Ureter (tissue), 1 donor: ENCODE results near the gene GFOD1. TPM values are rescaled to one million over a fixed set of nuclear protein-coding genes. Genes with fewer than 3 reads are reported as not detected.
"Not testable (repeated sequence)": the region's sequence is repeated elsewhere in the genome, so short reads cannot be mapped to it uniquely, and the experiment has no call there.

Source experiments
- DNase-seq: peaks from one replicate; pipeline ENCODE4 v3.0.0-alpha.2; 2020; ENCODE audit warnings: low spot score
- total RNA-seq: library from RNA; stranded (reverse); gene quantifications from one replicate; pipeline ENCODE4 v1.2.4, GENCODE V29; 2023
- donor health status: DM: yes; HTN: yes; CAD: no.

The GFOD1 gene
- total RNA-seq, 1 donor from 2014 or later: 19.3 TPM

- not testable (repeated sequence) for DNase-seq
Observed at GRCh38 chr6:13443978-13444377, 43.4 kb downstream of the GFOD1 start.

DNA sequence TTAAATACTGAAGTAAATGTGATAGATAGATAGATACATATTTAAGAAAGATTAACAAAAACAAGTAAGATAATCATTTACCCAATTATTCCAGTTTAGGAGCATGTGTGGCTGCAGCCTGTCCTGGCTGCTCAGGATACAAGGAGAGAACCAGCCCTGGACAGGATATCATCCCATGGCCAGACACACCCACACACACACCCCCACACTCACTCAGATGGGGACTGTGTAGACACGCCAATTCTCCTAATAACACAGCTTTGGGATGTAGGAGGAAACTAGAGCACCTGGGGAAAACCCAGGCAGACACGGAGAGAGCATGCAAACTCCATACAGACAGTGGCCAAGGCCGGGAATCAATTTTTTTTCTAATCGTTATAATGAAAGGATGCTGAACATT lies 45.6 kb downstream of the GFOD1 start:
- no peak for DNase-seq

DNA sequence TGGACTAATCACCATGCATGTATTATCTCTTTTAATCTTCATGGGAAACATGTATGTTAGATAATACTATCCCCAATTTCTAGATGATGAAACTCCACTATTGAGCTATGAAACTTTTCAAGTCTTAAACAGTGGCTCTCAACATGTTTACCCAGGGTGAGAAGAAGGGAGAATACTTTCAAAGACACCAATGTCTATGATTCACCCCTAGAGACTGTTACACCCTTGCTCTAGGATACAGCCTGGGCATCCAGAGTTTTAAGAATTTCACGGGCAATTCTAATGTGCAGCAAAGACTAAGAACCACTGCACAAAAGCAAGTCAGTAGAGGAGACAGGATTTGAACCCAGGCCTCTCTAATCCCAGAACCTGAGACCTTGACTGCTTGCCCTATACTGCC lies 47.8 kb downstream of the GFOD1 start:
- no peak for DNase-seq

GRCh38 chr6:13438126-13438525 lies 49.3 kb downstream of the GFOD1 start:
- no peak for DNase-seq

DNA sequence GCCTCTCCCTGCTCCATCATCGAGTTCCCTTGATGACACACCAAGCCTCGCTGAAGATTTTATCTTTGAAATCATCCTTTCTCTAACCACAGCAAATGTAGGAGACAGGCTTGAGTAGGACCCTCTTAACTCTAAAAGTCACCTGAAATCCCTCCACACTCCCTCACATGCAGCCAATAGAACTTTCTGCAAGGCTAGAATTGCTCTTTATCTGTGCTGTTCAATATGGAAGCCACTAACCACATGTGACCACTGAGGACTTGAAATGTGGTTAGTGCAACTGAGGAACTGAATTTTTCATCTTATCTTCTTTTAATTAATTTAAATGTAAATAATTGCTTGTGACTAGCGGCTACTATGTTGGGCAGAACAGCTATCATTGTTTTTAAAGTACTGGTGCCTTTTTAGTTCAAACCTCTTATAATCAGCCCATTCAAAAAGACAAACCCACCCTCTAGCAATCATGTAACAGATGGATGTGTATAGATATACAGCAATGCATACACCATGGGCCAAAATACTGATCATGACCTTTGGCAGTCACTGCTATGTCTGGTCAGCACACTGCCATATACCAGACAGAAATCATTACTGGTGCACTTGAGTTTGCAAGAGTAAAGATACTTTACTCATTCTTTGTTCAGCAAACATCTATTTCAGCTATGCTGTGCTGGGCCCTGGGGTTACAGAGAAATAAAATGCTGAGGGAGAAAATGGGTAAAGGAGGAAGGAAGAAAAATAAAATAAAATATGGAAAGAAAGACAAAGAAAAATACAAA lies 50.0 kb downstream of the GFOD1 start:
- no peak for DNase-seq

DNA sequence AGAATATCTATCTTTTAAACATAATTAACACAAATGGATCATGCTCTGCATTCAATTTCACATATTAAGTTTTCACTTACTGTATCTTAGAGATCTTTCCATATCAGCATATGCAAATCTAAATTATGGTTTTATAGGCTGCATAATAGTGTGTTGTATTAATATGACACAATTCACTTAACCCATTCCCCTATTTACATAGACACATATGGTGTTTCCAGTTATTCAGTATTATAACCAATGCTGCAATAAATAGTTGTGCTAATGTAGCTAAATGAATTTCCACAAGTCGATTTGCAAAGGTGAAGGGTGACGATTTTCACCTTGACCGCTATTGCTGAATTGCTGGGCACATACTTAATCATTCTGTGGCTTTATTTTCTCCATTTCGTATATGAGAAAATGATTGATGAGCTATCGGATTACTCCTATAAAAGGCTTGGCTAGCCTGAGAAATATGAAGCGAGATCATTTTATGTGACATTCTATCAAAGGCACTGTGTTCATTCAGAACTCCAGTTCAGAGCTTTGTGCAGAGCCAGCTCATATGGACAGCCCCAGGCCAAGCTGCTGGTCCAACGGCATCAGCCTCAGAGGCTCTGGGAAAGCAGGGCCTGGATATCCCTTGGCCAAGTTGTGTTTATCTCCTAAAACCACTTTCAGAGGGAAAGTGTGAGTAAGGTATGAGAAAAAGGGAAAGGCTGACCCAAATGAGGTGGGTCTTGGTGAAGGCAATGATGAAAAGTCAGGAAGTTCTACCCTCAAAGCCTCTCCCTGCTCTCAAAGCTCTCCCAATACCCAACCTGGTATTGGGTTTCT lies 50.8 kb downstream of the GFOD1 start:
- no peak for DNase-seq

- DNase-seq: no peak
Observed at GRCh38 chr6:13435477-13436246, 51.7 kb downstream of the GFOD1 start.

DNA sequence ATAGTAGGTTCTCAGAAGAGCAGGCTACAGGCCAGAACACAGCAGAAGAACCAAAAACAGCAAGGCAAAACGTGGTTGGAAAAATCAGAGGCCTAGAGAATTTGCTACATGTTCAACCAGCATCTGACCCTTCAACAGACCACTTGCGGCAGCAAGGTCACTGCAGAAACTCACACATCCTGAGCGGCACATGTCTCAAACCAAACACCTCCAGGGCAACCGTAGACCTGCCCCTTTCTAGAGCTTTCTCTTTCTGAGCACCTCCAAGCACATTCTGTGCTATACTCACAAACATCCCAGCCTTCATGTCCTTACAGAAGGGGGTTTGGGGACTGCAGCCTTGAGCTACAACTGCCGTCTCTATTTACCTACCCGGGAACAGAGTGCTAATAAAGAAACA lies 52.6 kb downstream of the GFOD1 start:
- DNase-seq: no peak

GRCh38 chr6:13434135-13434775 lies 53.1 kb downstream of the GFOD1 start:
- DNase-seq: not testable (repeated sequence)

GRCh38 chr6:13433709-13434121 lies 53.7 kb downstream of the GFOD1 start:
- DNase-seq: no peak

DNA sequence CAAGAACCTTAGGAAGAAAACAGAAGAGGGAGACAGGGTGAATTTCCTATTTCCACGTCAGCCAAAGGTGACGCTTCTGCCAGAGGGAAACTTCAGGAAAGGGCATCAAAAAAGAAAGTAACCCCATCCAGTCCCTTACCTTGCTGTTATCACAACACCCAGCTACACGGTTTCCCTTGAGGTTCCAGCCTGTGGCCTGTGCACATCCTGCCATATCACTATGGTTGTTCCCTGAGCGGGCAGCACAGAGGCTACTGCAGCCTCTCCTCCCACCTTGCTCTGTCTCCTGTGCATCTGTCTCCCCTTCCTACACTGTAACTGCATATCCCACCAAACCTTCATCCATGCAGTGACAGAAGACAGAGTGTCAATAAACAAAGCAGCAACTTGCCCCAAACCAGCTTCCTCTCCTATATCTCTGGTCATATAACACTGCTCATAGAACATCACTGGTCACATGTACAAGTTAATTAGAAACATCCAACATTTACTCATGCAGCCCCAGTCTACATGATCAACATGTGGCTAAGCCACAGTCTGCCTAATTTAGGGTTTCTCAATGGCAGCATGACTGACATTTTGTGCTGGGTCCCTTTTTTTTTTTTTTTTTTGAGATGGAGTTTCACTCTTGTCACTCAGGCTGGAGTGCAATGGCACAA lies 54.7 kb downstream of the GFOD1 start:
- DNase-seq: no peak

DNA sequence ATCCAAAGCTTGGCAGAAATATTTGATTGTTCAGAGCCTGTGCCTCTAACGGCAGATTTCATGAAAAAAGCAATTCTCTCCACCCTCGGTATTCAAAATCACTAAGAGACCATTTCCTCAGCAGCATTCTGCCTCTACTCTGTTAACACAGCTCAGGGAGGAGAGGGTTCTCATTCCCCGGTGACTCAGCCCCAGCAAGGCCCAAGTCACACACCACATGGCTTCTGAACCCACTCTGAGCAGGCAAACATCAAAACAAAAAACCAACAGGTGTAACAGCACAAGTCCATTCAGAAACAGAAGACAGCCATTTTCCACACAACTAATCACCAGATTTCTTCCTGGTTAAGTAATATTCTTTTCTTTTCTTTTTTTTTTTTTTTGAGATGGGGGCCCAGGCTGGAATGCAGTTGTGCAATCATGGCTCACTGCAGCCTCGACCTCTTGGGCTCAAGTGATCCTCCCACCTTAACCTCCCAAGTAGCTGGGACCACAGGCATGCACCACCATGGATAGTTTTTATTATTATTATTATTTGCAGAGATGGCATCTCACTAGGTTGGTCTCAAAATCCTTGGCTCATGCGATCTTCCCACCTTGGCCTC lies 55.4 kb downstream of the GFOD1 start:
- no peak for DNase-seq

DNA sequence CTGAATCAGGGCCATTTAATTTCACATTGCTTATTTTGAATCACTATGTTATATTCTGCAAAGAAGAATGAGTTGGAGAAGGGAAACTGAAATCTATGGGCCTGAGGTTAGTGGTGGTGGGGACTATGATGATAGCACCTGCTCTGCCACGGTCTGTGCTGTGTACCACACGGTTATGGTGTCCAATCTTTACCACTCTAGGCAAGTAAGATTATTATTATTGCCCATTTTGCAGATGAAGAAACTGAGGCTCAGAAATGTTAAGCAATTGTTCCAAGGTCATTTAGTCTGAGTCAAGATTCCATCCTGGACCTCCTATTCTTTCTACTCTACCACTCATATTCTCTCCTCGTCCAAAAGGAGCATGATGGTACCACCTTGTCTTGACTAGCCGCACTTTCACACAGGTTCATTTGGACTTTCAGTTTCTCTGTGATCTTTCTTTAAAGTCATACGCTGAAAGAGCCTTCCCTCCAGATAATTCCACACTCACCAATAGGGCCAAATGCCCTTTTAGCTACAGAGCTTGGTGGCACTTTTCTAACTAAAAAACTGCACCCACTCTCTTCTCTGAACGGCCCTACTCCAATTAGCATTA lies 56.2 kb downstream of the GFOD1 start:
- DNase-seq: no peak

GRCh38 chr6:13429406-13429753 lies 58.0 kb downstream of the GFOD1 start:
- no peak for DNase-seq

DNA sequence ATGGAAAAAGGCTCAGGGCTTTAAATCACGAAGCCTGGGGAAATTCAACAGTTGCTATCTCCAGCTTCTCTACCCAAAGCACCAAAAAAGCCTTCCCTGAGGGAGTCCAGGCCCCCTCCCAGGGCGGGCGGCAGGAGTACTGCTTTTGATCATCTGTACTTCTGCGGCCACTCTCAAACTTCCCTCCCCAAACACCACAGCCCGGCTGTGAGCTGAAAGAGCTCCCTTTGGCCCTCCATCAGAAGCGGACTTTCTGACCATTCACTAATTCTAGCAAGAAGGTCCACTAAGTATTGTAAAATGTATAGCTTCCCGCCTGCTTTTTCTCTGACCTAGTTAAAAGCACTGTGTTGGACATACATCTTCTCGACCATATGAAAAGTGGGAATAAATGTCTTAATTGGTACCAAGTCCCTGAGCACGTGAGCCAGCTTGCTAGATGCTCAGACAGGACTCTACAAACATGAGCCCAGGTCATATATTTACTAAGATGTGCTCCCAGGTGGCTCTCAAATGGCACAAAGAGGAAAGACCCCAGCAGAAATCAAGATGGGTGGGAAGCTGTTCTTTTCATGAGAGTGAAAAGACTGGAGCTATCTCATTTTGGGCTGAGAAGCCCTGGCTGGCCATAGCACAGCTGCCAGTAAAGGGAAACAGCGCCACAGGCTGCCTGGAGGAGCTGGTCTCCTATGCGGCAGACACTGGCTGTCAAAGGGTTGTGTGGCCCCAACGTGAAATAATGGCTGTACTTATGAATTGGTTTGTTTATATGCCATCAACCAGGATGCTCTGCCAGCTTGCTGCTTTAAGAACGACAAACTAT lies 58.6 kb downstream of the GFOD1 start:
- DNase-seq: no peak

GRCh38 chr6:13427801-13428582 lies 59.4 kb downstream of the GFOD1 start:
- DNase-seq: no peak

DNA sequence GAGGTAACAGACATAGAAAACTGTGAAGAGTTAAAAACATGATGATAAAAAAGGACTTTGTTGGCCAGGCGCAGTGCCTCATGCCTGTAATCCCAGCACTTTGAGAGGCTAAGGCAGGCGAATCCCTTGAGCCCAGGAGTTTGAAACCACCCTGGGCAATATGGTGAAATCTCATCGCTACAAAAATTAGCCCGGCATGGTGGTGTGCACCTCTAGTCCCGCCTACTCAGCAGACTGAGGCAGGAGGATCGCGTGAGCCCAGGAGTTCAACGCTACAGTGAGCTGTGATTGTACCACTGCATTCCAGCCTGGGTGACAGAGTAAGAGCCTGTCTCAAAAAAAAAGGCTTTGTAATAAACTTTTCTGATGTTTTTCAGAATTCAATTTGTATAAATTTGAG lies 60.1 kb downstream of the GFOD1 start:
- no peak for DNase-seq

DNA sequence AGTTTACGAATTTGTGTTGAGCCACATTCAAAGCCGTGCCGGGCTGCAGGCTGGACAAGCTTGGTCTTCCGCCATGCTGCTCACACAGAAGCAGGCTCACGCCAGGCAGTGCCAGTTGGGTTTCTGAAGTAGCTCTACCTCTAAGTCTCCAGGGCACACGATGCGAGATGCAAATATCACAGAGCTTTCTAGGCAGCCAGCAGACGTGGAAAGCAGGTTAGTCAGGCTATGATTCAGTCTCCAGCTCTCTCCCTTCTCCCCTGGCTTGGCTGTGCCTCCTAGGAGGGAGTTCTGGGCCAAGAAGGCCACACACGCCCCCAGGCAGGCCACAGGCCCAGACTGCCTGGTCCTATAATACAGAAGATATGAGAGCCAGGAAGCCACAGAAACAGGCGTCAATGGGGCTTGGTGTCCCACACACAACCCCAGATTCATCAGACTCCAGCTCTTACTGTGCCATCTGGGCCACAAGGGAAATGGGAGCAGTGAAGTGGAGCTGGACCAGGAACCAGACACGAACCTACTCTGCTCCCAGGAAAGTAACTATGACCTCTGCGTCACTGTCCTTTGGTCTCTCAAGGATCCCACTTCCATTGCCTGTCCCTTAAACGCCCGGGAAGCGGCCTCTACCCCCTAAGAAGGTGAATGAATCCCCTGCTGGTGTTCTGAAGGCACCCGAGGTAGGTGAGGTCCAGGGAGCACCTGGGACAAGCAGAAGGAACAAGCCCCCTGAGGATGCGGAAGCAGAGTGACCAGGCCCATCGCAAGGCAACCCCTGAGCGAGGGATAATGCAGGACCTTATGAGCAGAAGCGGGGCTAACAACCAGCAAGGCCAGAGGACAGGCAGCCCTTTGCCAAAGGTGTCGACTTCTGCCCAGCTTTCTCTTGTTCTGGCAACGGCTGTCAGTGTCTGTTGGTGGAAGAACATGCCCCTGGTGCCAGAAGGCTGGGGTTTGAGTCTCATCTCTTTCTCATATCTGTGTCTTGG lies 61.2 kb downstream of the GFOD1 start:
- no peak for DNase-seq
